ENCODE results near the gene FKBP9.
"Not testable (repeated sequence)": the region's sequence is repeated elsewhere in the genome, so short reads cannot be mapped to it uniquely, and the experiment has no call there.

FKBP9 gene, protein sequence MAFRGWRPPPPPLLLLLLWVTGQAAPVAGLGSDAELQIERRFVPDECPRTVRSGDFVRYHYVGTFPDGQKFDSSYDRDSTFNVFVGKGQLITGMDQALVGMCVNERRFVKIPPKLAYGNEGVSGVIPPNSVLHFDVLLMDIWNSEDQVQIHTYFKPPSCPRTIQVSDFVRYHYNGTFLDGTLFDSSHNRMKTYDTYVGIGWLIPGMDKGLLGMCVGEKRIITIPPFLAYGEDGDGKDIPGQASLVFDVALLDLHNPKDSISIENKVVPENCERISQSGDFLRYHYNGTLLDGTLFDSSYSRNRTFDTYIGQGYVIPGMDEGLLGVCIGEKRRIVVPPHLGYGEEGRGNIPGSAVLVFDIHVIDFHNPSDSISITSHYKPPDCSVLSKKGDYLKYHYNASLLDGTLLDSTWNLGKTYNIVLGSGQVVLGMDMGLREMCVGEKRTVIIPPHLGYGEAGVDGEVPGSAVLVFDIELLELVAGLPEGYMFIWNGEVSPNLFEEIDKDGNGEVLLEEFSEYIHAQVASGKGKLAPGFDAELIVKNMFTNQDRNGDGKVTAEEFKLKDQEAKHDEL

DNA sequence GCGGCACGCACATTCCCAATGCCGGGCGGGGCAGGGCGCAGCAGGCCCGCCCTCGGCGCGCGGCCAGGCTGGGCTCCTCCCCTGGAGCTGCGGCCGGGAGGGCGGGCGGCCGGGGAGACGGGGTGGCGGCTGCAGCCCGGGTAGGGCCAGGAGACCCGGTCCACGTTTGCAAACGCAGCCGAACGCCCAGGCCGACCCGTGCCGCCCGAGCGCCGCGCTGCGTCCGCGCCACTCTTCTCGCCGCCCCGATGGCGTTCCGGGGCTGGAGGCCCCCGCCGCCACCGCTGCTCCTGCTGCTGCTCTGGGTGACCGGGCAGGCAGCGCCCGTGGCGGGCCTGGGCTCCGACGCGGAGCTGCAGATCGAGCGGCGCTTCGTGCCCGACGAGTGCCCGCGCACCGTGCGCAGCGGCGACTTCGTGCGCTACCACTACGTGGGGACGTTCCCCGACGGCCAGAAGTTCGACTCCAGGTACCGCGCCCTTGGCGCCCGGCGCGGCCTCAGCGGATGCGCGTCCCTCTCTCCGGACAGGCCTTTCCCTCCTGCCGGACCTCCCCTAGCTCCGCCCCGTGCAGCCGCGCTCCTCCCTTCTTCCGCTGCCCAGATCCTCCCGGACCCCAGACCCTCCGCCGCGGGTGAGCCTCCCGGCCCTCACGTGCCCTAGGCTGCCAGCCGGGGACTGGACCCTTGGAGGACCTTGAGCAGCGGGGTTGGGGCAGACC is at the start of gene FKBP9:
TSS of gene FKBP9 (plus strand) at position 115 of the 720 bp plus-strand sequence. CDS start at position 249, 134 bp downstream.
- peak; percentile 49 for DNase-seq (ENCODE audit: low spot score)

DNA sequence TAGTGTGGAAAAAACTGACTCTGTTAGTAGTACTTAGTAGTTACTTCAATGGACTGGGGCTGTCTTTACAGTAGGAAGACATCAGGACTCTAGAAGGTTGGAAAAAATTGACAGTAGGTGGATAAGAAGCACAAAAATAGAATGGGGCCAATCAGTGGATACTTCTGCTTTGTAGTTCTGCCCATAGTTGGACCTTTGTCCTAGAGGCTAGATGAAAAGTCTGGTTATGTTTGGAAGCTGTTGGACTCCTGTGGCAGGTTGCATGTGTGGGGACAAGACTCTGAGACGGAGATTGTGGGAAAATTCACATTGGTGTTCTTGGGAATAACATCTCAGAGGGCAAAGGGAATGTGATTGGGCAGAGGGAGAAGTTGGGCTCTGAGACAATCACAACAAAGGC is 47.0 kb upstream of the FKBP9 start:
- DNase-seq (ENCODE audit: low spot score), result no peak

GRCh38 chr7:32914184-32914583 is 43.1 kb upstream of the FKBP9 start:
- peak; percentile 23 for DNase-seq (ENCODE audit: low spot score)

GRCh38 chr7:32915041-32915536 is 42.2 kb upstream of the FKBP9 start:
- DNase-seq (ENCODE audit: low spot score), result no peak

DNA sequence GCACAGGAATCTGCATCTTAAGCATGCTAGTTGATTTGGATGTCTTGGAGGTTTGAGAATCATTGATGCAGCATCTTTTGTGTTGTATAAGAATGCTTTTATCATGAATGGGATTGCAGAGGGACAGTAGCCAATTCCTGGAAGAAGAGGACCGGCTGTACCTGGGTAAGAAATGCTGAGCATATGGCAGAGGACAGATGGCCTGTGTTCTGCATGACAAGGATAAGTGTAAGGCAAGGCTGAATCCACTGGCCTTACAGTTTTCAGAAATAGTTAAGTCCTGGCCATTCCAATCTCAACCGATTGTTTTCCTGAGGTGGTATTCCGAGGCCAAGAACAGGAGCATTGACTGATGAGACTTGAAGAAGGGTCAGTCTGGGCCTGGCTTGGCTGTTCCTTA is 41.2 kb upstream of the FKBP9 start:
- no peak for DNase-seq (ENCODE audit: low spot score)

GRCh38 chr7:32916994-32917393 is 40.2 kb upstream of the FKBP9 start:
- not testable (repeated sequence) for DNase-seq (ENCODE audit: low spot score)

DNA sequence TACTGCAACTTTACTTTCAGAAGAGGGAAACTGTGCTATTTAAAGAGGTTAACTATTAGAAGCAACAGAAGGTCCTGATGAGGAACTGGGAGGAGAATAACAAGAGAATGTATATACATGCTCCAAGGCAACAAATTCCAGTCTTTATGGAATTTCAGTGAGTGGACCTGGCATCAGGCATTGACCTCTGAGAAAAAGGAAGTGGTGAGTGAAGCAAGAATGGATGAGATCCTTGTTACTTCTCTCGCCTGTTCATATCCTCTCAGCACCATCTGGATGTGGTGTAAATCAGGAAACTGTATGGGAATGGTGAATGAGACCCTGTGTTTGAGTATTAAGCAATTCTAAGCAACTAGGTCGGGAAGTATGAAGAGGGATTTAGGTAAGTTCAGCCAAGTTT is 35.3 kb upstream of the FKBP9 start:
- DNase-seq (ENCODE audit: low spot score), result no peak

- DNase-seq (ENCODE audit: low spot score), result no peak
Observed at GRCh38 chr7:32928785-32929298, 28.4 kb upstream of the FKBP9 start.

DNA sequence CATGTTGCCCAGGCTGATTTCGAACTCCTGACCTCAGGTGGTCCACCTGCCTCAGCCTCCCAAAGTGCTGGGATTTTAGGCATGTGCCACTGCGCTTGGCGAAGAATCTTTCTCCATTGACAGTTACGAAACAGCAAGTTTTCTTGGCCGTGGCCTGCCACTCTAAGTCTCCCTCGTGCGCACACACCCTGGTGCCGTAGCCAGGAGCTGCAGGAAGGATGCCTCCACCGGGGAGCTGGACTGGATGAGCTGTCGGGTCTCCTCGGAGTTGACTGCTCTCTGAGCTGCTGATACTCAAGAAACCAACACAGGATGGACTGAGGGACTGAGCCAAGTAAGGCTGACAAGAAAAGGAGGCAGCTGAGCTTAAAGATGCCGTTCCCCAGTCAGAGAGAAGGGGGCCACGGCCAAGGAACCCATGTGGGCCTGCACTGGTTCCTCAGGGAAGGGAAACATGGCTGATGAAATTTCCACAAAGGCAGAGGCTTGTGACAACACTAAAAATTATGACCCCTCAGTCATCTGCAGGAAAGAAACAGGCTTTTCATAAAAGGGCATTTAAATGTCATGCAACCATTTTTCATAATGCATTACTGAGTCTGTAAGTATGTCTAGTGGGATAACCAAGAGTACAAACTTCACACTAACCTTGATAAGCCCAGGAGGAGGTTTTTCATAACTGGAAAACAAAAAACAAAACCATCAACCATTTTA is 27.7 kb upstream of the FKBP9 start:
- no peak for DNase-seq (ENCODE audit: low spot score)

- no peak for DNase-seq (ENCODE audit: low spot score)
Observed at GRCh38 chr7:32930378-32930777, 26.9 kb upstream of the FKBP9 start.

DNA sequence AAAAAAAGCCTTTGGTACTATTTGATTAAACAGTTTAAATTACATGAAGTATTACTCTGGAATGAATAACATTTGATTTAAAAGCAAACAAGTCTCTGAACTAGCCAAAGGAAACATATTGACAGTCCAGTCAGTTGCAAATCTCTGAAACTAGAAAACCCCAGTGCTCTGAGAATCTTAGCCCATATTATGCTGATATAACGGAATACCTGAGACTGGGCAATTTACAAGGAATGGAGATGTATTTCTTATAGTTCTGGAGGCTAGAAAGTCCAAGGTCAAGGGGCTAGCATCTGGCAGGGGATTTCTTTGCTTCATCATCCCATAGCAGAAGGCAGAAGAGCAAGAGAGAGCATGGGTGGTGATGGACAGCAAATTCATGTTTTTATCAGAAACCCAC is 21.7 kb upstream of the FKBP9 start:
- no peak for DNase-seq (ENCODE audit: low spot score)

GRCh38 chr7:32936689-32937088 is 20.6 kb upstream of the FKBP9 start:
- DNase-seq (ENCODE audit: low spot score), result no peak

DNA sequence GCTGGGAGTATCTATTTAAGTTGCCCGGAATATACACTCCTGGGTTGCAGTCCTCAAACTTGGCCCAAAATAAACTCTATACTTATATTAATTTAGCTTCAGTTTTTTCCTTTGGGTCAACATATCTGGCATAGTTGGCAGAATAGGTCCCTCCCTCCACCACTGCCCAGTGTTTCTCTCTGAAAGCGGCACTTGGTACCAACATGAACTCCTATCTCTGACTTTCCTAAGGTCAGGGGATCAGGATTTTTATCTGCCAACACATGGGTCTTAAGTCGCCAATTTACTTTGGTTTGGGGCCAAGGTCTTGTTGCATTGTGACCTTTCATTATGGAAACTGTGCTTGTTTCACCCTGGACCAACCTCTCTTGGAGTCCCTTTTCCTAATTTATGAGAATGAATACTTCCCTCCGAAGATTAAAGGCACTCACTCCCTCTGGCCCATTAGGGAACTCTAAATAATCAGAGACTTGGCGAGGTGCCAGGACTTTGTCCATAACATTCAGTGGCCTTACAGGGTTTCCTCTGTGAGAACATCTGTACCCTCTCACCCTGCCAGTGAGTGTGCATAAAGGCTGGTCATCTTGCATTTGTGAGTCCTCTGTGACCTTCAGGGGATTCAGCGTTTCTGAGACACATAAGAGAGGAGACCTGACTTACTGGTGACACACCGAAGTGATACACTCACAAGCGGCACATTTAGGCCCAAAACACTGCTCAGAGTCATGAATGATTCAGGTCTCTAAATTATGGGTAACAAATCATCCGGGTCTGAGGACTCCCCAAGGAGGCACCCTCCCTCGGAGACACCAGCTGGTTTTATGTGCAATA is 19.7 kb upstream of the FKBP9 start:
- peak; percentile 43 for DNase-seq (ENCODE audit: low spot score)

- DNase-seq (ENCODE audit: low spot score), result no peak
Observed at GRCh38 chr7:32941181-32941580, 16.1 kb upstream of the FKBP9 start.

DNA sequence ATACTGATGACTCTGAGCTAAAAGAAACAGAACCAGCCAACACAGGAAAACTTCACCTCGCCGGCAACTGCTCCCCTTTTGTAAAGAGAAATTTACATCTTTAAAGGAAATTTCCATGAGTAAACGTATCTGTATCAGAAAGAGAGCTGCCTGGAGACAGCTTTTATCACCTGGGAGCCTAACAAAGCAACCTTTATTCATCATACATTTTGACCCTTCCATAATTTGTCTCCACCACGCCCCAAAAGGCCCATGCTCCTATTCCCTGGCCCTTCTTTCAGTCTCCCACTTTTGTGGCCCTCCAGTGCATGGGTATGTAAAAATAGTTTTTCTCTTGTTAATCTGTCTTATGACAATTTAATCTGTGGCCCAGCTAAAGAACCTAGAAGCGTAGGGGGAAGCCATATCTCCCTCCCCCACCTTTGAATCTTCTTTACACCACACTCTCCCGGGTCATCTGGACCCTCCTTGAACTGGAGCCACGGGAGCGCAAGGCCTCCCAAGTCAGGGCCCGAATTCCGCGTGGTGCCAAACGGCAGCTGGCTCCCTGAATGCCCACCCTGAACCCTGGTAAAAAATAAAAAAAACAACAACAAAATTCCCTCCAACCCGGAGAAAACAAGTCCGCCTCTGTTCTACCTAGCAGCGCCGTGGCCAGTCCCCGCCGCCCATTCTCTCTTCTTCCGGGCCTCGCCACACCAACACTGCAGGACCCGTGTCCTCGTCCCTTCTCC is 15.4 kb upstream of the FKBP9 start:
- no peak for DNase-seq (ENCODE audit: low spot score)

- DNase-seq (ENCODE audit: low spot score), result peak; percentile 79
Observed at GRCh38 chr7:32942415-32943251, 14.6 kb upstream of the FKBP9 start.

DNA sequence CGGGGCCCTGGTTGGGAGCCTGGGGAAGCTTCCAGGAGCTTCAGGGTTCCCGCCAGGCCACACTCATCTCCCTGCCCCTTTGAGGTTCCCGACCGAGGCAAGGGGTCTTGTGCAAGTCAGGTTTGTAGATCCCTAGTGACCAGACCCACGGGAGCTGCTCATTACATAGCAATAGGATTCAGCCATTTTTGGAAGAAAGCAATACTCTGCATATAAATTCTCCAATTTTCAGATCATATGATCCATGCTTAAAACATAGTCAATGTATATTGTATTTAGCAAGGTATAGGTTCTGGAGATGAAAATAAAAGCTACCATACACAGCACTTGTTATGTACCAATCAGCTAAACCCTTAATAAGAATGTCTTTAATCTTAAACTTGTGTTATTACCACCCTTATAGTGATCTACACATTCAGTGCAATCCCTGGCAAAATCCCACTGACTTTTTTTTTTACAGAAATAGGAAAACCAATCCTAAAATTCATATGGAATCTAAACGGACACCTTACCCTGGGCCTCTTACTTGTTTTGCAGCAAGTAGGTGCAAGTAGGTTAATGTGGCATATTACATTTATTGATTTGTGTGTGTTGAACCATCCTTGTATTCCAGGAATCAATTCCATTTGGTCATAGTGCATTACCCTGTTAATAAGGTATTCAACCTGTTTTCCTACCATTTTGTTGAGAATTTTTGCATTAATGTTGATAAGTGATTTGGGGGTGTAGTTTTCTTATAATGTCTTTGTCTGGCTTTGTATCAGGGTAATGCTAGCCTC is 13.8 kb upstream of the FKBP9 start:
- no peak for DNase-seq (ENCODE audit: low spot score)

- no peak for DNase-seq (ENCODE audit: low spot score)
Observed at GRCh38 chr7:32947420-32947983, 9.7 kb upstream of the FKBP9 start.
